ENCODE data around the gene SORBS1. TPM values are rescaled to one million over a fixed set of nuclear protein-coding genes. Genes with fewer than 3 reads are reported as not detected.

Gene SORBS1
- total RNA-seq, 1 donor from 2014 or later, result 0.69 TPM

DNA sequence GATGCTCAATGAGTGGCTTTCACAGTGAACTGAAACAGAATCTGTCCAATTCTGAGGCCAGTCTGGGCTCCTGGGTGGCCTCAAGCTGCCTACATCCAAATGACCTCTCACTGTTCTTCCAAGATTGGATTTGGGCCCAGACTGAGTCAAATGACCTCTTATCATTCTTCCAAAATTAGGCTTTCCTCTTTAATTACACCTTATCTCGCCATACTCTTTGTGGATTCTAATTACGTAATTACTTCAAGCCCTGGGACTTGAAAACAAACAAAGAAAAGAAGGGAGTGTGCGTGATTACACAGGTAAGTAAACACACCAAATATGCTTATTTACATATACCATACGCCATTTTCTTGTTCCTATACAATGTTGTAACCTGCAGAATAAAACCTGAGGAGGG lies 18.8 kb downstream of the SORBS1 start:
- intact Hi-C loops (cut with micrococcal nuclease), result no loop called here

DNA sequence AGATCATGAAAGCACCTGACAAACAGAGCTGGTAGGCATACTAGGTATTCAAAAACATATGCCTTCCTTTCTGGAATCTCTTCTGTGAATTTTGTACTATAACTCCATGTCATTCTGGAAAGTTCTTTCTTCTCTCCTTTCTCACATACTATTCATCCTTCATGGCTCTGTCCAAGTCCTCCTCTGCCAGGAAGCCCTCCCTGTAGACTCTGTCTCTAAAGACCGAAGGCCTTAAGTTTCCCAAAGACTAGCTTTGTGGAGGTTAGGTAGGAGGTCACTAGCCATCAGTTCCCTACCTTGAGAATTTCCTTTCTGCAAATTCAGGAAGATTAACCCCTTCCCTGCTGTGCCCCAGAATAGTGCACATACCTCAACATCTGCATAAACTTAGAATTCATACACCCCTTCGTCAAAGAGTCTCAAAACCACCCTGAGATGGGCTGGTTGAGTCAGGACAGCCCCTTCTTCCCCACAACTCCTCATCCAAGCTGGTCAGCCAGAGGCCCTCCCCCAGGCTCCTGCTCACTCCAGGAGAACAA lies 20.6 kb downstream of the SORBS1 start:
- intact Hi-C loops (cut with micrococcal nuclease), result no loop called here

DNA sequence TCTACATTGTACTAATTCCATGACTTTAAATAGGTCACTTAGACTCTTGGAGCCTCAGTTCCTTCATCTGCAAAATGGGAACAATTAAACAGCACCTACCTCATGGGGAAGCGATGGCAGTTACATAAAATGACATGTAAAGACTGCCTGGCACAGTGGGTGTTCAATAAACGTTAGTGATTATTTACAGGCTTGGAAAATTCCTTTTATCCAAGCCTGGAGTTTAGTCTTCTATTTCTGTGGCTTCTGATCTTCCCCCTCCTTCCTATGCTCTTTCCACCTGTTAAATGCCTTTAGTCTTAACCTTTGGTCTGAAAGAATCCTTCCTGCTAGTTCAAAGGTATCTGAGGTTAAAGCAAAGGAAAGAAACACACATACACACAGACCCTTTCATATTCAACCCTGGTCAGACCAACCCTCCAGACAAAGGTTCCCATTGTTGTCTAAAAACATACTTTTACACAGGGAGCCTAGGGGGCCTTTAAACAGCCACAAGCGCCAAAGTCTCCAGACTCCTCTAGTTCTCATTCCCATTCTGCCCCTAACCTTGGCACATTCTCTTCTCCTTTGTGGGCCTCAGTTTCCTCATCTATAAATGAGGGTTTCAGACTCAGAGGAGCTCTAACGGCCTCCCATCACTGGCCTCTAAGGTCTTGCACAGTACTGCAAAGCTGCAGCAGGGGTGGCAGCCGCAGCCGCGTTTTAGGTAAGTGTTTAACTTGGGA lies 21.4 kb downstream of the SORBS1 start:
- intact Hi-C loops (cut with micrococcal nuclease), result no loop called here

DNA sequence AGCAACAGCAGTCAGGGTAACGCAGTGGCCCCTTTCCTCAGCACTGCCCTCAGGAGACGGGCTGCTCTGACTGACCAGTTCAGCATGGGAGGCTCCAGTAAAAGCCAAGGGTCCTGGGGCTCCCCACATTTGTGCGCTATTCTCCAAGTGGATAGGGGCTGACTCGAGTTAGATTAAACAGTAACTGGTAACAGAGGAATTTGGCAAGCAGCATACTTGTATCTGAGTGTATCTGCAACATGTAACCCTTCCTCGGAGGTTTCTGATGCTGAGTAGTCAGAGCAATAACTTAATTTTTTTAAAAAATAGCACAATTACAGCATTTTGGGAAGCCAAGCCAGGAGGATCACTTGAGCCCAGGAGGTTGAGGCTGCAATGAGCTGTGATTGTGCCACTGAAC lies 22.8 kb downstream of the SORBS1 start:
- intact Hi-C loops (cut with micrococcal nuclease), result no loop called here

DNA sequence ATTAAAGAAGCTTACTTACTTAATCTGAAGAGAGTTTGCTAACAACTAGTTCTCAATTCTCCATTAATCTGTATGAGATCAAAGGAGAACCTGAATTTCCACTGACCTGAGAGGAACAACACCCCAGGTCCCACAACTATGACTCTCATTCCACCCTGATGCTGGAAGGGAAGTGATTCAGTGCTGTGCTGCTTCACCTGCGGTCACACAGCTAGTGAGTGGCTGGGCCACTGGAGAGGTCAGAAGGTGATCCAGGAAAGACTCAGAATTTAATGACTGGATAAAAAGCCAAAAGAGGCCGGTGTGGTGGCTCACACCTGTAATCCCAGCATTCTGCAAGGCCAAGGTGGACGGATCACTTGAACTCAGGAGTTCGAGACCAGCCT lies 23.6 kb downstream of the SORBS1 start:
- intact Hi-C loops (cut with micrococcal nuclease), result no loop called here

DNA sequence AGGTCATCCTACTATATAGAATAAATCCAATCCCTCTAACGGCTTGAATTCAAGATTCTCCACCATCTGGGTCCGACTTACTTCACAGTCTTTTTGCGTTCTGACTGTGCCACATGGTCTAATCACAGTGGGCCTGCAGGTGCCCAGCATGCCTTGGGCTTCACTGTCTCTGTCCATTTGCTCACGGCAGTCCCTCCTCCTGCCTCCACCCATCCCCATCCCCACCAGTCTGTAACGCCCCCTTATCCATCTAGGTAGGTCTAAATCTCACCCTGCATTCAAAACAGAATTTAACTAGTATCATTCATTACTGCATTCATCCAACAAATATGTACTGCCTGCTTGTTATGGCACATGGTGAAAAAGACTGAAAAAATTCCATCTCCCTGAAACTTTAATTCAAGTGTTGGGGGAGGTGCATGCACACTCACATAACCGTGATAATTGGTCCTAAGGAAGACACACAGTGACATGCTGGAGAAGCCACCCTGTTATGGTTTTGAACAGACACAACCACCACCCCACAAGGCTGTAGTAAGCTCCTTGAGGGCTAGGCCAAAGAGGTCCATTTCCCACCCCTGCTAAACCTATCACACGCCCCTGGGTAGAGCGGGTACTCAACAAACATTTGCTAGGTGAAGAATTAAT lies 24.2 kb downstream of the SORBS1 start:
- intact Hi-C loops (cut with micrococcal nuclease), result no loop called here

GRCh38 chr10:95536017-95536416 lies 25.2 kb downstream of the SORBS1 start:
- intact Hi-C loops (cut with micrococcal nuclease), result no loop called here

DNA sequence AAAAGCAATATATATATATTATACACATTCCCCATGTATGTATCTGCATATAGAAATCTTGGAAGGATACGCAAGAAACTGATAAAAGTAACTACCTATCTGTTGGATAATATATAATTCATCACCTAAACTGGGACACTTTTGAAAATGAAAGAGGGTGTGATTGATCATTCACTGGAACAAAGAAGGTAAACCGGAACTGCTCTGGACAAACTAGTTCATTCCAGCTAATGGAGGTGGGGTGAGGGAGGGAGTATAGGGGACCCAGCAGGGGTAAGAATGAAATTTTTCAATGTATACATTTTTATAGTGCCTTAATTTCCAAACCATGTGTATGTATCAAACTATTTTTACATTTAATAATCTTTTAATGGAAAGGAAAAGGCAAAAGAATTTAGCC lies 25.6 kb downstream of the SORBS1 start:
- intact Hi-C loops (cut with micrococcal nuclease), result no loop called here

GRCh38 chr10:95533590-95533989 lies 27.6 kb downstream of the SORBS1 start:
- intact Hi-C loops (cut with micrococcal nuclease), result no loop called here

DNA sequence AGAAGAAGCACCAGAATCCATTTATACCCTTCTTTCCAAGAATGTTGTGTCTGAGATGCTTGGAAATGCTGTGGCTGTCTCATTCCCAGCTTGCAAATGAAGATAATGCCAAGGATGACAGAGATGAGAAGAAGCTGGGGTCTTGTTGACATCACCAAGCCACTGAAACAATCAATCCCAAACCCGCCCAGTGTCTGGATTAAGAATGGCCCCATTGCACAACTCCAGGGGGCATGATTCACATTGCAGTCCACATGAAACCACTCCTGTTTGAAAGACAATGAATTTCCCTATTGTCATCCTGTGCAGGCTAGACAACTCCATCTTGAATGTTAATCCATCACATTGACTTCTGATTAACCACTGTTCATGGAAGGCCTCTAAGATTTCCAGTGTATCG lies 28.6 kb downstream of the SORBS1 start:
- intact Hi-C loops (cut with micrococcal nuclease), result no loop called here

DNA sequence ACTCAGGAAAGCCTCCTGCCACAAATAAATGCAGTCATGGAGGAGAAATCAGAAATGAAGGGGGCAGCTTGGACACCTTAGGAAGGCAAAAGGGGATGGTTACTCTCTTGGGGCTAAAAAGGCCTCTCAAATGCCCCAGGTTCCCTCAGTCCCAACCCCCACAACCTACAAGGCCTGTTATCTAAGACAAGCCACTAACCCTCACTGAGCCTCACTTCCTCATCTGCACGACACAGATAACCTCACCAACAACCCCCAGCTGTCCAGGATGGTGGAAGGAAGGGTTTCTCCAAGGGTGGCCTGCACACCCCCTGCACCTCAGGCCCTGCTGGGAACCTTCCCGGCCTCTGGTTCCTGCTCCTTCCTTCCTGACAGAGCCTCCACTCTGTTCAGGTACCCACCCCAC lies 29.2 kb downstream of the SORBS1 start:
- intact Hi-C loops (cut with micrococcal nuclease), result no loop called here

GRCh38 chr10:95531058-95531809 lies 29.9 kb downstream of the SORBS1 start:
- intact Hi-C loops (cut with micrococcal nuclease), result no loop called here

- intact Hi-C loops (cut with micrococcal nuclease), result no loop called here
Measured at GRCh38 chr10:95530561-95530960, 30.6 kb downstream of the SORBS1 start.

DNA sequence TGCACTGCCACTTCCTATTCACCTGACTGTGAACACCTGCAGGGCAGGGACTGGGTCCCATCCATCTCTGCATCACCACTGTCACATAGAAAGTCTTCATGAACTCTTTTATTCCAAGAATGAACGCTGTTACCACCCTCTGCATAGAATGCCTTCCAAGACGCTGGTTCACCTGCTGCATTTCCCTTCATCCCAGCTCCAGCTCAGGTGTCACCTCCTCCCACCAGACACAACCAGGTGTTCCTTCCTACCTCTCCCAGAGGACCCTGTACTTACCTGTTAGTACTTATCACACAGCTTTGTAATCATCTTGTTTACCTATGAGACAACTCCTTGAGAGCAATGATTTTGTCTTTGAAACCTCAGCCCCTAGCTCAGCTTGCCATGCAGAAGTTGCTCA lies 31.1 kb downstream of the SORBS1 start:
- intact Hi-C loops (cut with micrococcal nuclease), result no loop called here

DNA sequence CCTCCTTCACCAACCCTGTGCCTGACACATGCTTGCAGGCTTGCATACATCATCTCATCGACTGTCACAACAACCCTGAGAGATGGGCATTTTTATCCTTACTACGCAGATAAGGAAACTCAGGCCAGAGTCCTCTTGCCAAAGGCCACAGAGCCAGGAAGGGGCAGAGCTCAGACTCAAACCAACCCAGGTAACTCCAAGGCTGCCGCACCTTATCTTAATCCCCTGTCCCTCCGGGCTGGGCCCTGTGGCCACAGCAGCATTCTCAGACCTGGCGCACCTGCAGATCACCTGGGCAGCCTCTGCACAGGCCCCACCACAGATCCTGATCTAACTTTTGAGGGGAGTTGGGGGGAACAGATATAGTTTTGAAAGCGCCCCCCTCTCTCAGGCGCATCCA lies 35.1 kb downstream of the SORBS1 start:
- intact Hi-C loops (cut with micrococcal nuclease), result no loop called here

- intact Hi-C loops (cut with micrococcal nuclease), result no loop called here
Measured at GRCh38 chr10:95525033-95525418, 36.1 kb downstream of the SORBS1 start.

DNA sequence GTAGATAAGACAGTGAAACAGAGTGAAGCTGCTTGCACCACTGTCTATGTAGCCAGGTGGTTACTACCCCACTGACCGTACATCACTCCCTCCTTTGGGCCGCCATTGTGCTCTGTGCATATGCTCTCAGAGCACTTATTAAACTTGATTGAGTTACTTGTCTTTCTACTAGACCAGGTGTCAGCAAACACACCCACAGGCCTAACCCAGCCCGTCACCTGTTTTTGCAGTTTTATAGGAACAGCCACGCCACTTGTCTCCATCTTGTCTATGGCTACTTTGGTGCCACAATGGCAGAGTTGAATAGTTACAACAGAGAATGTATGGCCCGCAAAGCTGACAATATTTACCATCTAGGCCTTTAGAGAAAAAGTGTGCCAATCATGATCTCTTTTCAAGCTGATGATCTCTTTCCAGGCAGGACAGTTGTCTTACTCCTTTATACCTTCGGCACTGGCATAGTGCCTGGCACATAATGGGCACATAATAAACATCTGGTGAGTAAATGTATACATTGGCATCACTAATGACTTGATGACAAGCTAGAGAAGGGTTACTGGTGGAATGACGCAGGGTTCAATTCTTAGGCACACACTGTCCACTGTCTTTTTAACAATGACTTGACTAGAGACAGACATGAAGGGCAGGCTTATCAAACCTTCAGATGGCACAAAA lies 36.7 kb downstream of the SORBS1 start:
- intact Hi-C loops (cut with micrococcal nuclease), result no loop called here

DNA sequence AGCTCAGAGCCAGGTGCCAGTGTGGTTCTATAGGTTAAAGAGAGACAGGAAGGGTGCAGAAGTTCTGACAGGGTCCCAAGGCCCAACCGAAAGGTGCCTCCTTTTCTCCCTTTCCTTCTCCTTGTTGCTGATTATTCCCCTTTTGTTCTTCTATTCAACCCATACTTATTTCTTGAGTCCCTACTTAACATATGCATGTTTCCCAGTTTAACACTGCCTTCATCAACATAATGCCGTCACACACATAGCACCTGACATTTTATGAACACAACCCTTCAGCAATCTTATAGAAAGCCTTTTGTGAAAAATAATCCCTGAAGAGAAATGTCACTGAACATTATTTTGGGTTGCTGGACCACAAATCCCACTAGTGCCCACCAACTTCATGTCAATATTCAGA lies 39.1 kb downstream of the SORBS1 start:
- intact Hi-C loops (cut with micrococcal nuclease), result no loop called here

DNA sequence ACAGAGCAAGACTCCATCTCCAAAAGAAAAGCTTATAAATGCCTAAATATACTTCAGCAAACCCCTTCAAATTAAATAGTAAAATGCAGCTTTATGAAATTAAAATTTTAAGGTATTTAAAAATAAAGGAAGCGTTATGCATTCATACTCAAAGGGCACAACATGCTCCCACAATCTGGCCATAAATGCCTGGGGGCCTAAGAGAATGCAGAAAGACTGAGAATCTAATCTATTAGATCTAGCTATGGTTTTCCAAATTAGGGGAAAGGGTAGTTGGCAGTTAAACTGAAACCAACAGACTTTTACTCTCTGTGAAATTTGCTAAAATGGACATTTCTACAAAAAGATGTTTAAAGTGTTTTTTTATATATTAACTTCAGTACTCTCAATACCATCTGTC lies 40.6 kb downstream of the SORBS1 start:
- intact Hi-C loops (cut with micrococcal nuclease), result no loop called here

- intact Hi-C loops (cut with micrococcal nuclease), result no loop called here
Measured at GRCh38 chr10:95518455-95519452, 42.4 kb downstream of the SORBS1 start.
